Astrocyte of the cerebellum (primary cell): ENCODE data around the gene KNL1.

Experiments
- DNase-seq: peaks from one replicate; pipeline ENCODE4 v3.0.0-alpha.2; 2011; ENCODE audit warnings: low read depth
- H3K4me3 ChIP-seq: 2 replicates; pipeline ENCODE4 v1.5.1; 2011; ENCODE audit warnings: mild to moderate bottlenecking, low read depth, low read length, moderate library complexity
- CTCF ChIP-seq: IDR thresholded peaks from 2 replicates; pipeline ENCODE4 v1.5.1; 2012; ENCODE audit warnings: low read length, low read depth, moderate library complexity, mild to moderate bottlenecking; ENCODE audit errors: missing control alignments
- in situ Hi-C: cut with HindIII; loops from 2 replicates; pipeline ENCODE4 v1.10.0; 2017; ENCODE audit warnings: low sequenced_read_pairs

KNL1 gene

GRCh38 chr15:40582726-40583246 lies 11.3 kb upstream of the KNL1 start:
- no peak overlapping the region for H3K4me3 ChIP-seq

DNA sequence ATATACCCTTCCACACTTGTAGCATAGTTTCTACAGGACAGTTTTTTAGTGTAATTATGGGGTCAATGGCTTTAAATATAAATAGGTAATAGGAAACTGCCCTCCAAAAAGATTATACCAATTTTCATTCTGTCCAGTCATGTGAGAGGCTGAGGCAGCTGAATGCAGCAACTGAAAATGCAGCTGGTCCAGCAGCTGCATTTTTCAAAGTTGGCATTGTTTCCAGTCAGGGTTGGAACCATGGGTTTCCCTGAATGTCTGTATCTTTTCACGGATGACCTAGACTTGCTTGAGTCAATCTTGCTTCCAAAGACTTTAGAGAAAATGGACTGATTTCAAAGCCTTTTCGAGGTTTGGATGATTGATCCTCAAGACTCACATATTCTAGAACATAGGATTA lies 9.9 kb upstream of the KNL1 start:
- in situ Hi-C loops = no loop called here
- H3K4me3 ChIP-seq = no peak overlapping the region
- no peak for TF ChIP-seq CTCF
- DNase-seq = no peak

More at GRCh38 chr15:40582726-40583246, 11.3 kb upstream of the KNL1 start:
- in situ Hi-C loops = no loop called here
- no peak for TF ChIP-seq CTCF
- no peak for DNase-seq

GRCh38 chr15:40590667-40591050 lies 3.4 kb upstream of the KNL1 start:
- H3K4me3 ChIP-seq = no peak overlapping the region
- in situ Hi-C loops = no loop called here
- DNase-seq = no peak
- TF ChIP-seq CTCF = no peak

DNA sequence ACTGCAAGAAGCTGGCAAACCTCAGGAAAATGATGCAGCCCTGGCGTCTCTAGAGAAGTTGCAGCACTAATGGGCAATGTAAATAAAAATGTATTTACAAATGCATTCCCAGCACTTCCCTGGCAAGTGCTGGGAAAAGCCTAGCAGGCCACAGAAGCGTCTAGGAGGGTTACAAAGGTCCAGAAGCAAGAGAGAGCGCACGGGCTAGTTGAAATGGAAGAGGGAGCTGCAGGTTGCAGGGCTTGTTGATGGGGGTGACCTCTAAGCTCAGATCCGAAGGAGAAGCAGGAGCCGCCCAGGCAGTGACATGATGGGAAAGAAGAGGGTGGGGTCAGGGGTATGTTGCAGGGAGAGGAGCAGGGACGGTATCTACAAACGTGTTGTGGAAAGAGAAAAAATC lies 2.7 kb upstream of the KNL1 start:
- in situ Hi-C loops = no loop called here
- no peak for DNase-seq
- TF ChIP-seq CTCF = no peak
- no peak overlapping the region for H3K4me3 ChIP-seq

DNA sequence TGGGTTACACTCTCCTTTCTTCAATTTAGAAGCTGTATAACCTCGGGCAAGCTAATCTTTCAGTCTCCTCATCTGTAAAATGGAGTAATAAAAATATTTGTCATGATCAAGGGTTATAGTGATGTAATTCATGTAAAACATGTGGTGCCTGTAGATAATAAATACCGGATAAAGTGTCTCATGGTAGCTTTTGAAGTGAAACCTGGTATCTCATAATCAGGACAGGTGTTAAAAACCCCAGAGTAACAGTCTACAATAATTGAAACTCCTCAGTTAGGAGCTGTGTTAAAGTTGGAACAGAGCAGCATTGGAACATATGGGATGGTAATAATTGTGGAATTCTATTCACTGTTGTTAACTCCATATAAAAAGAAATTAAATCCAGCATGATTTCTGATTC lies 884 bp upstream of the KNL1 start:
- TF ChIP-seq CTCF = no peak
- no peak for DNase-seq
- no peak overlapping the region for H3K4me3 ChIP-seq
- in situ Hi-C loops = no loop called here

- in situ Hi-C loops = no loop called here
- DNase-seq = no peak
- H3K4me3 ChIP-seq = peak overlapping the region; percentile 83
- peak; percentile 34 for TF ChIP-seq CTCF
Observed at GRCh38 chr15:40594429-40594836, 384 bp downstream of the KNL1 start.

DNA sequence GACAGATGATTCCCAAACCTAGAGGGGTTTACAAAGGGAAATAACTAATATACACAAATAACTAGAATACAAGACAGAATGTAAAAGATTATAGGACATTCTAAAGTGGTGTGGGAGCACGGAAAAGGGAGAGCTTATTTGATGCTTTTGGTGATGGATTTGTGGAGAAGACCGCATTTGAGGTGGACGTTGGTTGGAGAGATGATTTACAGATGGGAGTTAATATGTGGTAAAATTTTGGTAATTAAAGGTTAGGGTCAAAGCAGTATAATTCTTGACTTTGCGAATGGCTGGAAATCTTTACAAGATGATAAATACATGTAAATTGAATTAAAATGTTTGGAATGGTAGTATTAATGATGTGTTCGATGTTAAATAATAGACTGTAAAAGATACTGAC lies 1.2 kb downstream of the KNL1 start:
- no peak for TF ChIP-seq CTCF
- DNase-seq = no peak
- in situ Hi-C loops = no loop called here
- peak overlapping the region; percentile 83 for H3K4me3 ChIP-seq
